Measurements from ENCODE around the gene CKS2.
A peak's percentile ranks its signal among the peaks of the same experiment; 100 is the strongest.

The CKS2 gene

GRCh38 chr9:89319015-89319905, 8.3 kb downstream of the CKS2 start:
- no peak for TF ChIP-seq CTCF (IDR thresholded peaks at IDR 0.05; ENCODE audit: borderline replicate concordance, insufficient read depth, low read depth, low read length)
- peak overlapping the region; percentile 96 for H3K4me3 ChIP-seq (ENCODE audit: low read depth, low read length)

GRCh38 chr9:89323390-89323789, 12.4 kb downstream of the CKS2 start:
- H3K4me3 ChIP-seq (ENCODE audit: low read depth, low read length), result no peak overlapping the region
- TF ChIP-seq CTCF (IDR thresholded peaks at IDR 0.05; ENCODE audit: borderline replicate concordance, insufficient read depth, low read depth, low read length), result no peak

DNA sequence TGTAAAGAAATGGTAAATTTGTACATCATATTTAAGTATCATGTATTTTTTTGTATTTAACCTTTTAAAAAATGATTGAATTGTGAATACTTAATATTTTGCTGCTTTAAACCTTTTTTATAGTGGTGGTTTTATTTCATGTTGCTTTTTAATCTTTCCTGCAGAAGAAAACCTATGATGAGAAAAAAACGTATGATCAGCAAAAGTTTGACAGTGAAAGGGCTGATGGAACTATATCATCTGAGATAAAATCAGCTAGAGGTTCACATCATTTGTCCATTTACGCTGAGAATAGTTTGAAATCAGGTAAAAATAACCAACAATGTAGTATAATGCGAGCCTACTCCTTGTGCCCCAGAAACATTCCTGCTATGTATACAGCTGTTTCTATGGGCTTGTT, 14.7 kb downstream of the CKS2 start:
- TF ChIP-seq CTCF (IDR thresholded peaks at IDR 0.05; ENCODE audit: borderline replicate concordance, insufficient read depth, low read depth, low read length), result no peak

GRCh38 chr9:89328064-89328463, 17.1 kb downstream of the CKS2 start:
- TF ChIP-seq CTCF (IDR thresholded peaks at IDR 0.05; ENCODE audit: borderline replicate concordance, insufficient read depth, low read depth, low read length), result no peak
- no peak overlapping the region for H3K4me3 ChIP-seq (ENCODE audit: low read depth, low read length)

More for the DNA sequence above, 14.7 kb downstream of the CKS2 start:
- H3K4me3 ChIP-seq (ENCODE audit: low read depth, low read length), result no peak overlapping the region

GRCh38 chr9:89329917-89330316, 18.9 kb downstream of the CKS2 start:
- no peak for TF ChIP-seq CTCF (IDR thresholded peaks at IDR 0.05; ENCODE audit: borderline replicate concordance, insufficient read depth, low read depth, low read length)
- no peak overlapping the region for H3K4me3 ChIP-seq (ENCODE audit: low read depth, low read length)

DNA sequence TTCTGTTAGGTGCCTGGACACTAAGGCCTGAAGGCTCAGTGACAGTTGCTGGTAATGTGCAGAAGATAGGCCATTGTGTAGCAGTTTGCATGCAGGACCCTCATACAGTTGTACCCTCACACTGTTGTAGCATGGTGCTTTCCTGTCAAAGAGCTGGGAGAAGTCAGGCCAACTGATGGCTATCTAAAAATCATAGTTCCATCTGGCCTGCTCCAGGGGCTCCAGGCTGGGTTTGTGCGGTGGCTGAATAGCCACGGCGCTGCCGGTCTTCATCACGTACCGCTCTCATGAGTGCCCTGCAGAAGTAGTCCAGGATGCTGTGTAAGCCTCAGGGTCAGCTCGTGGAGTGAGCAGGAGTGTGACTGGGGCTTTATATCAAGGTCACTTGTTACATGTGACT, 19.5 kb downstream of the CKS2 start:
- no peak for TF ChIP-seq CTCF (IDR thresholded peaks at IDR 0.05; ENCODE audit: borderline replicate concordance, insufficient read depth, low read depth, low read length)
- H3K4me3 ChIP-seq (ENCODE audit: low read depth, low read length), result no peak overlapping the region

- no peak for TF ChIP-seq CTCF (IDR thresholded peaks at IDR 0.05; ENCODE audit: borderline replicate concordance, insufficient read depth, low read depth, low read length)
- H3K4me3 ChIP-seq (ENCODE audit: low read depth, low read length), result no peak overlapping the region
These were observed 28.8 kb downstream of the CKS2 start for GRCh38 chr9:89339807-89340206.

Measured in GM12875 (cell line).